ENCODE data around the gene YTHDC1. TPM values are rescaled to one million over a fixed set of nuclear protein-coding genes. Genes with fewer than 3 reads are reported as not detected.

The YTHDC1 gene
- 34.3 and 36.6 TPM in 2 replicates for total RNA-seq

DNA sequence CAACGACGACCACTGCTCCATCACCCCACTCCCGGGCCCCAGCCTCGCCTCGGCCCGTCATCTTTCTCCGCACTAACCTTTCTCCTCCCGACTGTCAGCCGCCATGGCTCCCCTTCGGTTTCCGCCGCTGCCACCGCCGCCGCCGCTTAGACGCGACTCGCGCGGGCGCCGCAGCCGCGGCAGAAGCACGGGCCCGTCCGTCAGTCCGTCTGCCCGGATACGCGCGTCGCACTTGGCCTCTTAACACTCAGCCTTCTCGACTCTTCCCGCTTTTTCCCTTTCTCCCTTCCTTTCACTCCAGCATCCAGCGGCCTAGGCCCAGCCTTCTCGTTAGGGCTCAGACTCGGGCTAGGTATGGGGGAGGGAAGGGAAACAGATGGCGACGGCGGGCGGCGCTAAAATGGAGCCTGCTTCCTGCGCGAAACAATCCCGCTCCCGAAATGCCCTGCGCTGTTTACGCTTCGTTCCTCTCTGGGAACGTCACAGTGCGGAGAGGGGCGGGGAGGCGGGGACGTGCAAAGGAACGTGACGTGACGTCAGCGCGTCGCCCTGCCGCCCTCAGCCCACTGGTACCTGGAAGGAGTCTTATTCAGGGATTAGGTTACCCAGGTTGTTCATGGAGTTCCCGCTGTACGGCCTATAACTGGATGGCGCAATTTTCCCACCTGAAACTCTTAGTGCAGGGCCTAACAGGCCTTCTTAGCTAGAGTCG, at the start of gene YTHDC1:
TSS of gene YTHDC1 (minus strand) at position 442 of the 712 bp plus-strand sequence. CDS start at position 105, 337 bp downstream.

Small RNA genes within 50 kb of the gene (small RNA-seq; reads per million reads assigned to genes)
- gene MT2P1, result not detected

Other genes starting within 250 kb of the YTHDC1 start
- gene TMPRSS11F, start 220.2 kb downstream of the YTHDC1 start, total RNA-seq, result not detected in 2 replicates
- not detected in 2 replicates for gene TMPRSS11B, start 104.4 kb downstream of the YTHDC1 start, total RNA-seq
- gene TMPRSS11E, start 97.4 kb upstream of the YTHDC1 start, total RNA-seq, result not detected in 2 replicates
- gene UGT2B17, start 226.2 kb upstream of the YTHDC1 start, total RNA-seq, result not detected in 2 replicates